Measurements from ENCODE around the gene PSME4. TPM values are rescaled to one million over a fixed set of nuclear protein-coding genes. Genes with fewer than 3 reads are reported as not detected.

Gene PSME4
- total and polyA plus RNA-seq, 2 of the 13 experiments (the other 11 are each of a cell fraction or from before 2014, with no cell fraction given): 52.1 to 77.8 TPM

DNA sequence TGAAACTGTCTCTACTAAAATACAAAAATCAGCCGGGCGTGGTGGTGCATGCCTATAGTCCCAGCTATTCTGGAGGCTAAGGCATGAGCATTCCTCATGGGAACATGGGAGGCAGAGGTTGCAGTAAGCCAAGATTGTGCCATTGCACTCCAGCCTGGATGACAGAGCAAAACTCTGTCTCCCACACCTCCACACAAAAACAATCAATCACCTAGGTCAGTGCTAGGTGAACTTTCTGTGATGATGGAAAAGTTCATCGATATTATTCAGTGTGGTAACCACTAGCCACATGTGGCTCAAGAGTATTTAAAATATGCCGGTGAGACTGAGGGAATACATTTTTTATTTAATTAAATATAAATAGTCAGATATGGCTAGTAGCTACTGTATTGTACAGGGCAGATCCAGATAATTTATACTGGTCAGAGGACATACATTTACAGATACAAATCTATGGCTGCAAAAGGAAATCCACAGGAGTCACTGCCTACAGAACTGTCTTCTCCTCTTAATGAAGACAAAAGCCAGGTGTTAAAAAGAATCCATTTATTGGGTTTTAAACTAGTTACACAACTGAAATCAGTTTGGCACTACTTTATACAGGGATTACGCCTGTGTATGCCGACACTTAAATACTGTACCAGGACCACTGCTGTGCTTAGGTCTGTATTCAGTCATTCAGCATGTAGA lies 107.1 kb downstream of the PSME4 start:
- in situ Hi-C loops (cut with HindIII; ENCODE audit: extremely low pct_ligation_motif_present, low pct_unique_long_range_greater_than_20kb) (no loop called here), intact Hi-C loops (cut with micrococcal nuclease; ENCODE audit: unreplicated experiment) (no loop called here)
- WGBS (ENCODE audit: low lambda C conversion rate): 96% methylated on average over 6 of the region's 6 CpGs
- Histone ChIP-seq H3K79me2 (ENCODE audit: insufficient read depth, low read length) (no peaks in the 10 kb centered on the region), H3K9ac (ENCODE audit: insufficient read depth, low read depth, low read length) (no peak overlapping the region), H3K9me3 (ENCODE audit: low read length) (no peaks in the 10 kb centered on the region), H3K36me3 (replicated peaks in 1 of 2; ENCODE audit: control insufficient read depth in 1 of 2, insufficient read depth in 2 of 2, low read length in 2 of 2) (peaks cover 21 to 40% of the 10 kb centered on the region in 2 experiments), H4K20me1 (ENCODE audit: insufficient read depth, low read length) (no peaks in the 10 kb centered on the region), H3K27me3 (ENCODE audit: control insufficient read depth in 1 of 2, insufficient read depth in 2 of 2, low read length in 2 of 2) (no peaks in the 10 kb centered on the region), H3K4me3 (replicated peaks in 1 of 3; ENCODE audit: insufficient read depth in 1 of 3, low read depth in 2 of 3, low read length in 3 of 3) (no peak overlapping the region), H3K4me2 (ENCODE audit: low read depth, low read length) (no peak overlapping the region), H3K27ac (ENCODE audit: extremely low read length, insufficient read depth, low read length) (no peak overlapping the region), H2AFZ (ENCODE audit: low read length) (no peak overlapping the region), H3K4me1 (ENCODE audit: insufficient read depth, low read length) (no peaks in the 10 kb centered on the region)
- no peak for DNase-seq (ENCODE audit: low spot score)
- no peak for FAIRE-seq
- no peak for ATAC-seq
- ChIA-PET CTCF (ENCODE audit: low intra/inter-chr PET ratio, low total read pairs) (no interaction called here), POLR2A (no interaction called here)
- TF ChIP-seq TFAP4 (IDR thresholded peaks at IDR 0.05; ENCODE audit: borderline replicate concordance, low read depth) (no peak), ZNF567 (CRISPR knock-in tag; IDR thresholded peaks at IDR 0.05; ENCODE audit: borderline replicate concordance) (no peak), ONECUT2 (CRISPR knock-in tag; IDR thresholded peaks at IDR 0.05) (no peak), JUND (CRISPR knock-in tag; IDR thresholded peaks at IDR 0.05) (no peak), CEBPG (CRISPR knock-in tag; IDR thresholded peaks at IDR 0.05) (no peak), DMAP1 (CRISPR knock-in tag; IDR thresholded peaks at IDR 0.05) (no peak), NR2F2 (IDR thresholded peaks at IDR 0.05; ENCODE audit: borderline replicate concordance, low read depth) (no peak), CHD4 (IDR thresholded peaks at IDR 0.05; ENCODE audit: borderline replicate concordance, low read length) (no peak), PTBP1 (IDR thresholded peaks at IDR 0.05; ENCODE audit: low read depth, low read length, poor library complexity, severe bottlenecking) (no peak), ZNF329 (CRISPR knock-in tag; IDR thresholded peaks at IDR 0.05; ENCODE audit: low read depth) (no peak), ZNF746 (CRISPR knock-in tag; IDR thresholded peaks at IDR 0.05) (no peak), TIGD3 (CRISPR knock-in tag; IDR thresholded peaks at IDR 0.05; ENCODE audit: borderline replicate concordance) (no peak), REPIN1 (CRISPR knock-in tag; IDR thresholded peaks at IDR 0.05; ENCODE audit: borderline replicate concordance, low read depth) (no peak), ZNF383 (CRISPR knock-in tag; IDR thresholded peaks at IDR 0.05; ENCODE audit: borderline replicate concordance) (no peak)
- TF ChIP-seq, protein P1, sequence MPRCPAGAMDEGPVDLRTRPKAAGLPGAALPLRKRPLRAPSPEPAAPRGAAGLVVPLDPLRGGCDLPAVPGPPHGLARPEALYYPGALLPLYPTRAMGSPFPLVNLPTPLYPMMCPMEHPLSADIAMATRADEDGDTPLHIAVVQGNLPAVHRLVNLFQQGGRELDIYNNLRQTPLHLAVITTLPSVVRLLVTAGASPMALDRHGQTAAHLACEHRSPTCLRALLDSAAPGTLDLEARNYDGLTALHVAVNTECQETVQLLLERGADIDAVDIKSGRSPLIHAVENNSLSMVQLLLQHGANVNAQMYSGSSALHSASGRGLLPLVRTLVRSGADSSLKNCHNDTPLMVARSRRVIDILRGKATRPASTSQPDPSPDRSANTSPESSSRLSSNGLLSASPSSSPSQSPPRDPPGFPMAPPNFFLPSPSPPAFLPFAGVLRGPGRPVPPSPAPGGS (CRISPR knock-in tag; IDR thresholded peaks at IDR 0.05): no peak
- no TSS peak for BruUV-seq (replicated peaks)

Data from HepG2 (cell line).